HG02943 (cell line): ENCODE data around the gene RPN2.

Experiments
- ATAC-seq: cut with Tn5 transposase; IDR thresholded peaks from one replicate; pipeline ENCODE4 v1.9.1; 2021; ENCODE audit warnings: mild to moderate bottlenecking, low read depth, moderate library complexity; ENCODE audit not compliant: unreplicated experiment

Gene RPN2

DNA sequence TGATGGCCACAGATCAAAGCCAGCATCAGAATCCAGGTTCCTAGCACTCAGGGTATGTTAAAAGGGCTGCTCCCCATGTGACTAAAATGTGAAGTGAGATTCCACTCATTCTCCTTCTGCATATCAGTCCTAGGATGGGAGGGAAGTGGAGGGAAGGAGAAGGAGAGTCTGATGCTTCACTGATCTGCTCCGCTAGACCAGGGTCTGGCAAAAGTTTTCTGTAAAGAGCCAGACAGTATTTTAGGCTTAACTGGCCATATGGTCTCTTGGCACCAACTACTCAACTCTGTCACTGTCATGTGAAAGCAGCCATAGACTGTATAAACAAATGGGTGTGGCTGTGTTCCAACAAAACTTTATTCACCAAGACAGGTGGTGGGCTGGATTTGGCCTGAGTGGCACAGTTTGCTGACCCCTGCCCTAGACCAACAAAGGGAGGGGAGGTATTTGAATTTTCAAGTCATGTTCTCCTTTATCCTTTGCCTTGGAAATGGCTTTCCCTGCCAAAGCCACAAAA lies 59.9 kb downstream of the RPN2 start:
- ATAC-seq: no peak

DNA sequence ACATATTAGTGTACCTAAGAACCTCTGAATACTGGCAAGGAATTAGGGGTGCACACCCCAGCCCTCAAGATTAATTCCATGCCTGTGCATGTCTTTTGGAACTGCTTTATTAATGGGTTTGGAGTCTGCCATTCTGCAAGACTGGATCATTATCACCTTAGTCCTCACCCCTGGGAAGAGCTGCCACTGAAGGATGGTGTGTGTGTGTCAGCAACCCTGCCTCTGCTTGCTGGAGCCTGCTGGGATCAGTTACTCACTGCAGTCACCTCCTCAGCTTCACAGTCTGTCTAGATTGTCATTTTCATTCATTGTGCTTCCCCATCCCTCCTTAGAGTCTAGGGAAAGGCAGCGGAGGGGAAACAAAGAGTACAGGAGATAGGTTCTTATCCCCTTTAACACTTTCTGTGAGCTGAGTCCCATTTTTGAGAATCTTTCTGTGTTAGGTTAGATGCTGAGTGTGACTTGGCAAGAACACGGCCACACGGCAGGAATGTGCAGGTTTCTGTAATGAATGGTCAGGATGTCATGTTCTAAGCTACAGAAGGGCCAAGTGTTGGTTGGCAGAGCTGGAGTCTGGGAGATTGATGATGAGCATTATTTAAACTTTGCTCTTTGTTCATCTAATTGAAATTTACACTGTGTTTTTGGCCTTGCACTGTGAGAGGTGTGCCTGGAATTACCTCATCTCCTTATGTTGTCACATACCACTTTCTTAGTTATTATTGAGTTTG lies 61.4 kb downstream of the RPN2 start:
- no peak for ATAC-seq

DNA sequence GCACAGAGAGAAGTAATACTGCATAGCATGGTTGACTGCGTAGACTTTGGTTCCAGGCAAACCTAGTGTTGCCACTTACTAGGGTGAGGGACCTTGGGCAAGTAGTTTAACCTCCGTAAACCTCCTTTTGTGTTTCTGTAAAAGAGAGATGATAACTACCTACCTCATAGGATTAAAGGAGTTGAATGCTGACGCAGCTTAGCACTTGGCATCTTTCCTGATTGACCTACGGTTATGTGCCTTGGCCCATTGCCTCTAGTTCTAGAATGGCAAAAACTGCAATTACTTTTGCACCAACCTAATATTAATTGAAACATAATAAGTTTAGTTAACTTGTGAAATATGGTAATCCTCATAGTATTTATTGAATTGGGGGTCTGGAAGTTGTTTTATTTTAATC lies 63.4 kb downstream of the RPN2 start:
- ATAC-seq: no peak

DNA sequence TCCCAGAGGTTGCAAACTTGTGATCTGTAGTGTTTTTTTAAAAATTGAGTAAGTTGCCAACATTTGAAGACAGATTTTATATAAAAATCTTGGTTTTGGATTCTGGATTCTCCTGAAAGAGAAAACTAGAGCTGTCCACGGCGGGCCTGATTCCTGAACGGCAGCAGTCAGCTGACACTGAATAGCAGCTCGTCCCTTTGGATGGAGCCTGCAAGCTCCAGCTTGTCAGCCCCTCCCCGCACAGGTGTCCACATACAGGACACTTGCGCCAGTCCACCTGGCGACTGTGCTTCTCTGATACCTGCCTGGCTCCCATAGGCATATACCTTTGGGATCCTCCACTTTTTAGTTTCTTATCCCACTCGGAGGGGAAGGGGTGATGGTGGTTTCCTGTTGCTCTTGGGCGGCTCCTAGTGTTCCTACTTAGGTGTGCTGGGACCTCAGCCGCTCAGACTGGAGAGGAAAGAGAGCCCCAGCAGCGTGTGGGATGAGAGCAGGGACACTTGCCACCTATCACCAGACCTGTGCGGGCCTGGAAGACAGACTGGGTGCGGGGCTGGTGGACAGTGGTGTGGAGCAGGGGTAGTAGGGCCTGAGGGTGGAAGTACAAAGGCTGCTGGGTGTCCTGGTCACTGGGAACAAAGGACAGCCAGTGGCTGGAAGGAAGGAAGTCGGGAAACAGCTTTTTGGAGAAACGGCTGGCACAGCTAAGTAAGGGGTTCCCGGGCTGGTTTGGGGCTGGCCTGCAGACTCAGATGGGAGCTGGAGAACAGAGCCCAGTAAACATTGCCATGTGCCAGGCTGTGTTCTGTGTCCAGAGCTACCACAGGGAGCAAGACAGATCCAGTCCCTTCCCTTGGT lies 64.2 kb downstream of the RPN2 start:
- no peak for ATAC-seq

DNA sequence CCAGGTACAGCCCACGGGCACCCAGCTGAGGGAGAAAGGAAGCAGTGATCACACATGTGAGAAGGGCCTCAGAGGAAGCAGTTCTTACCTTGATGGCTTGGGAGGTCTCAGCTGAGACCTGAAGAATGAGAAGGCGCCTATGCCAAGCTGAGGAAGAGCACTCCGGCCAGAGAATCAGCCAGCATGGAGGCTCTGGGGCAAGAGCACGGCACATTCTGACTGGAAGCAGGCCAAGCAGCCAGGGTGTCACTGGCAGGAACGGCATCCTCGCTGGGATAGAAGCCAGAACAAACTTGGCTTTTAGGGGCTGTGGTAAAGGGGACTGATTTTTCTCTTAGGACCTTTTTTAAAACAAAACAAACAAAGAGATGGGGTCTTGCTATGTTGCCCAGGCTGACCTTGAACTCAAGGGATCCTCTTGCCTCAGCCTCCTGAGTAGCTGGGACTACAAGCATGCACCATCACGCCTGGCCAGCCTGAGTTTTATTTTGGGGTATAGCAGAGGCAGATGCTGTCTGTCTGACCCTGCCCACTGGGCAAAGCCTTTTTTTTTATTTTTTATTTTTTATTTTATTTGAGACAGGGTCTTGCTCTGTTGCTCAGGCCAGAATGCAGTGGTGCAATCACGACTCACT lies 64.9 kb downstream of the RPN2 start:
- ATAC-seq: no peak

DNA sequence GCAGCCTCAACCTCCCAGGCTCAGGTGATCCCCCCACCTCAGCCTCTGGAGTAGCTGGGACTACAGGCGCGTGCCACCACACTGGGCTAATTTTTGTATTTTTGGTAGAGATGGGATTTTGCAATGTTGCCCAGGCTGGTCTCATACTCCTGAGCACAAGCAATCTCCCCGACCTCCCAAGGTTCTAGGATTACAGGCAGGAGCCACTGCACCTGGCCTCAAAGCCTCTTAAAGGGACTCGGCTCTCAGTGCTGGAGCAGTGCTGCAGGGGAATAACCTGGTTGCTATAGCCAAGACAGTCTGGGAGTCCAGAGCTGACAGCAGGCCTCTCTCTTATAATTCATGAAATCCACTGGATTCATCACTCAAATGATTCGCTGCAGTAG lies 65.4 kb downstream of the RPN2 start:
- no peak for ATAC-seq

DNA sequence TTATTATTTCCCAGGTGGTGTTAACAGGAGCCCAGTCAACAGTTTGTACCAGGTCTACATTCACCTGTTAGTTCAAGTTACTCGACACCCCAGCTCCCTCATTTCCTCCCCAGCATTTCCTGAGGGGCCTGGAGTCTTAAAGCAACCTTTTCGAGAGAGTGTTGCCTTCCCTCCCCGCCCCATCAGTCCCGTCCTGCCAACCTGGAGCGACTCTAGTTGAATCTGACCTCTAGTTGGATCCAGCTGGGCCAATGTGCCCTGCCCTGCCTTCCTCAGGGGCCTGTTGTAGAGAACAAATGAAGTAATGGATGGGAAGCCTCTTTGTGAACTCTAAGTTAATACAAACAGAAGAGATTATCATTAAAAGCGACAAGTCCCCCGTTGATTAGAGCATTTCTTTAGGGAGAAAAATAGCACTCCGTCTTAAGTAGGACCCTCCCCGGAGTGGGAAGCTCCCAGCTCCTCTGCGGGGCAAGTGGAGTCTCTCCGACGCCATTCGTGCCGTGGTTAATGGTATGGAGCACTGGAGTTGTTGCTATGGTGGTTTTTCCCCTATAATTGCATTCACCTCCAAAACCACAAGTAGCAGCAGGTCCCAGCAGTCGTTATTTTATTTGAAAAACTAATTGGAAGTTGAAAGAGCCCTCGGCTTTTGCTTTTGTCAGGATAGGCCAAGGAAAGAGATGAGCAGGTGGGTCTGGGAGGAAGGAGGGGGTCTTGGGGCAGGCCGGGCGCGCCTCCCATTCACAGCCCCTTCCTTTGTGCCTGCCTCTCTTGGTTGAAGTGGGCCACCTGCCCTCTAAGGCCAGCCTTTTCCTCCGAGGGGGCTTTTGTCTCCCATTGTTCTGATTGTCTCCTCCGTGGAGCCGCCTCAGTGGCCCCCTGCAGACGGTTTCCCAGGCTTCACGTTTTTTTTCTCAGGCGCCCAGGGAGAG lies 66.4 kb downstream of the RPN2 start:
- ATAC-seq: no peak

DNA sequence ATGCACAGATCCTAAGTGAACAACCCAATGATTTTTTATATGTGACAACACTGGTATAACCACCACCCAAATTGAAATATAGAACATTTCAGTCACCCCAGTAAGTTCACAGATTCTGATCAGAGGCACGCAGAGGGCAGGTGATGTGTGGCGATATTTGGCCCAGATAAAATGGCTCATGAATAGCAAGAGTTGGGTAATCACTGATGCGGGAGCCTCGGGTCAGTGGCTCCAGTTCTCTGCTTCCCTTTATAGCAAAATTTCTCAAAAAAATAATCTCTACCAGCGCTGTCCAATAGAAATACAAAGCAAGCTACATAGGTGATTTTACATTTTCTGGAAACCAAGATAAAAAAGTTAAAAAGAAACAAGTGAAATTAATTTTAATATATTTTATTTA lies 67.6 kb downstream of the RPN2 start:
- ATAC-seq: no peak

DNA sequence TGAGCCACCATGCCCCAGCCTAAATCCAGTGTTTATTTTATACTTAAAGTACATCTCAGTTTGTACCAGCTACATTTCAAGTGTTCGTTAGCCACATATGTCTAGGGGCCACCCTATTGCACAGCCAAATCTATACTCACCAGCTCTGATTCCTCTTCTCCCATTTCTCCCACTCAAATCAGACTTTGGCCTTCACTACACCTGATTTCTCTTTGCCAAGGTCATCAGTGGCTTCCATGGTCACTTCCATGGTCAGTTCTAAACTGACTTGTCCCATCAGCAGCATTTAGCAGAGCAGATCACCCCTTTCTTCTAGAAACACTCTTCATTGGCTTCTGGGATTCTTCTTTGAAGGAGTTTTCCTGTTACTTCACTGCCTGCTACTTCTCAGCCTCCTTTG lies 68.4 kb downstream of the RPN2 start:
- ATAC-seq: no peak

DNA sequence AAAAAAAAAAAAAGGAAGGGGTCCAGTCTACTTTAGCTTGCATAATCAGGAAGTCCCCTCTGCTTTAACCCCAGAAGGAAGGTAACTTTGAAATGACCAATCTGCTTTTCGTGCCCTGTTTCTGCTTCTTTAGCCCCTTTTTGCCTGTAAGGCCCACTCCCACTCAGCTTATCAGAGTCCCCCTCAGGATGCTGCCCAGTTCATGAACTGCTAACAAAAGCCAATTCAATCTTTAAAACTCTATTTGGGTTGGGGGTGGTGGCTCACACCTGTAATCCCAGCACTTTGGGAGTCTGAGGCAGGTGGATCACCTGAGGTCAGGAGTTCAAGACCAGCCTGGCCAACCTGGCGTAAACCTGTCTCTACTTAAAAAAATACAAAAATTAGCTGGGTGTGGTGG lies 70.2 kb downstream of the RPN2 start:
- ATAC-seq: no peak

DNA sequence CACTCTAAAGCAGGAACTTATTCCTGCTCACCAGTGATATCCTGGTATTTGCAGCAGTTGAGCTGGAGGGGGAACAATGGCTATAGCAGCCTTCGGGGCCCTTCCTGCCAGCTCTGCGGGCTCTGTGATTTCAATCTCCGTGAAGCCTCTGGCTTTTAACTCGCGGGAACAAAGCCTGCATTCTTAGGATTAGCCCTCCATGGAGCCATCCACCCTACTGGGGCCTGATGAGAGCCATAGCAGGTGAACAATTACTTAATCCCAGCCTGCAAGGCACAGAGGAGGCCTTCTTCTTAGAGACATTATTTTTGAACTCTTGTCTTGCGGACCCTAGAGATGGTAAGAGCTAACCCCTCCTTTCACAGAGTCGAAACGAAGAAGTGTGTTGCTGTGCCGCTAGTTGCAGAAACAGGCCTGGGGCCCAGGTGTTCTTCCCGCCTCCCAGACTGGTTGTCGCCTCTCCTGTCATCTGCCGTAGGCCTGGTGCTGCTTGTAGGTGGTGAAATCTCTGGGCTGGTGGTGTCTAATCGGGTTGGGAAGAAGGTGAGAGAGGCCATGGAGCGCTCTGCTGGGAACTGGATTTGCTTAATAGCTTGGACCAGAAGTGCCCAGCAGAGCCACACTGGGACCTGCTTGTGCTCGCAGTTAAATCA lies 72.8 kb downstream of the RPN2 start:
- ATAC-seq: no peak

DNA sequence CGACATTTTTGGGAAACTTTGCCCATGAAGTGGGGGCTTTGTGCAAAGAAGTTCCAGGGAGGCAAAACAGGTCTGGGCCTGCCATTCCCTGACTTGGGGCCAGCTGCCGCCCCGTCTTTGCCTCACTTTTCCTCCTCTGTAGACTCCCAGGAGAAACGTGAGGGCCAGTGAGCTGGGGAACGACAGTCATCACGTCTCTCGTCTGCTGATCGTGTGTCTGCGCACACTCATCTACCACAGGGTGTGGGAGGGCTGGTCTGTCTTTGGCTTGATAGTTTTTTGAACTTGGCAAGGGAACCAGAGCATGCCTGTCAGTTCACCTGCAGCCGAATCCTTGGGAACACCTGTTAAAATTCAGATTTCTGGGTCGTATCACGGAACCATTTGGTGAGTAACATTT lies 74.0 kb downstream of the RPN2 start:
- no peak for ATAC-seq

DNA sequence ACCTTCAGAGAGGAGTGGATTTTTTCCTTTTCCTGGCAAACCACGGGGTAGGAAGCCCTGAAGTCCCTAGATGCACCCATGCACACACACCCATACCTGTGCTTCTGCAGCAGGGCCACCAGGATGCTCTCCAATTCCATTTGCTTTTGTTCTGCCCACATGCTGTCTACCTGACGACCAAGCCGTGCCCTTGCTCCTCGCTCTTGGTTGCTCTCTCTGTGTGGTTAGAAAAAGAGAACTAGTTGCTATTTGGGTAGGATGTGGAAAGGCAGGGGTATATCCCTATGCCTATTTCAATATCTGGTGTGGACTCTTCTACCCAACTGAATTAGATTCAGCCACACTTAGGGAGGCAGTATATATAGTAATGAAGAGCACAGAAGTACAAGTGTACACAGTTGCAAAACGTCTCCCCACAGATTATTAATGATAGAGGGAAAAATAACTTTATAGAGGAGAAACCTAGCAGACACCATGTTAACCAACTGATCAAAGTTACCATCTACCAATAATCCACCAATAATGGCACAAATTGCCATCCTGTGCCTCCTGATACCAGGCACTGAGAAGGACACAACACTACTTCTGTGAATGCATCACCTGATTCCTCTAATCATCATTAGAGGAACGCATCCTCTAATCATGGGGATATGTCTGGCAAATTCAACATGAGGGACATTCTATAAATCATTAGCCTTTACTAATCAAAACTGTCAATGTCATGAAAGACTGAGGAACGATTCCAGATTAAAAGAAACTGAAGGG lies 75.2 kb downstream of the RPN2 start:
- ATAC-seq: no peak

DNA sequence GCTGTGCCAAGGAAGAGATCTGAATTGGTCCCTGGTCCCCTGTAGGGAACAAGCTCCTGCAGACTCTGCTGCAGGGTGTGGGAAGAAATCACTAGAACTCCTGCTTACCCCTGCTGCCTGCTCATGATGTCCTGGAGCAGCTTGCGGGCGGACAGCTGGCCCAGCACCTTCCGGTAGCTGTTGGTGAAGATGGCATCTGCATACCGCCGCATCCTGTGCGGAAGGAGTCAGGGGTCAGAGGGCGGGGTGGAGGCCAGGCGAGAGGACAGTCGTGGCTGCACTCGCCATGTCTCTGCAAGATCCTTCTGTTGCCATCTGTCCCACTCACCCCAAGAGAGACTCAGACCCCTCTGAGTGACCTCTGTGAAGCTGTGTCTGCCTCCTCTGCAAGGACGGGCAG lies 77.2 kb downstream of the RPN2 start:
- no peak for ATAC-seq

DNA sequence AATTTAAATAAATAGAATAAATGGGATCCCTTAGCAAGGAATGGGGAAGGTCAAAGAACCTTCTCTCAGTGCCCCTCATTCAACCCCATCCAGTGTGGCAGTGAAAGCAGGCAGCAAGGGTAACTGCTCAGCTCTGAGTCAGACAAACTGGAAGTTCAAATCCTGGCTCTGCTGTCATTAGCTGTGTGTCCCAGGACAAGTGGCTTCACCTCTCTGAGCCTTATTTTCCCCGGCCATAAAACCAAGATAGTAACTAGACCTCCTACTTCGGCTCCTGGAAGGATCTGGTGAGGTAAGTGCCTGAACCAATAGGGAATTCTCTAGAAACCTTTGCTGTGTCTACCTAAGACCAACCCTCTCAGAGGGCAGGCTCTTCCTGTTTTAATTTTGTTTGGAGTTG lies 78.4 kb downstream of the RPN2 start:
- no peak for ATAC-seq

DNA sequence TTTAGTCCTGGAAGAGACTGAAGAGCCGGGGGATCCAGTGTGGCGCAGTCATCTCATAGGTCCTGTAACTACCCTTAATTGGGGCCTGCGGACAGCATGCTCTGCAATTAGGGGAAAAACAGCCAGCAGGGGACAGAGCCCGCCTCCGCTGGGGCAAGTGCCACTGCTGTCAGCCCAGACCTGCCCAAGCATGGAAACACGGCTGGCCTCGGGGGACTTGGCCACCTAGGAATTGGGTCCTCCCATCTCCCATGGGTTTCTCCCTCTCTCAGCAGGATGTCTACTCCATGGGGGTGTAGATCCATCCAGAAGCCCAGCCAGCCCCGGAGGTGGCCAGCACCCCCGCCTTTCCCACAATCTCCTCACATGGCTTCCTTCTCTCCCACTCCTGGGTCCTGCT lies 78.9 kb downstream of the RPN2 start:
- no peak for ATAC-seq

DNA sequence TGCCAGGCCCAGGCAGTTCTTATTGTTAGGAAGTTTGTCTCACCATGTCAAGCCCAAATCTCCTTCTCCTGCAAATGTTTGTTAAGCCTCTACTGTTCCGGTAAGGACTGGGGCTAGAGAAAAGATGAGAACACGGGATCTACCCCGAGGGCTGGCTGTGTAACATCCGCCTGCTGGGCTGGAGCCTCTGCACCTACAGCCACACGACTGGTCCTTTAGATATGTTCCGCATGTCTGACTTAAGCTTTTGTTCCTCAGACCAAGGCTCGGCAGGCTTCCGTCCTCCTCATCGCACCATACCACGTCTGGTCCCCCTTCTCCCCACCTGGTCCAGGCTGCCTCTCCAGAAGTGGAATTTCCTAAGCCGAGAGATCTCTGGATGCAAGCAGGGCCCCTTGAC lies 79.9 kb downstream of the RPN2 start:
- ATAC-seq: no peak

DNA sequence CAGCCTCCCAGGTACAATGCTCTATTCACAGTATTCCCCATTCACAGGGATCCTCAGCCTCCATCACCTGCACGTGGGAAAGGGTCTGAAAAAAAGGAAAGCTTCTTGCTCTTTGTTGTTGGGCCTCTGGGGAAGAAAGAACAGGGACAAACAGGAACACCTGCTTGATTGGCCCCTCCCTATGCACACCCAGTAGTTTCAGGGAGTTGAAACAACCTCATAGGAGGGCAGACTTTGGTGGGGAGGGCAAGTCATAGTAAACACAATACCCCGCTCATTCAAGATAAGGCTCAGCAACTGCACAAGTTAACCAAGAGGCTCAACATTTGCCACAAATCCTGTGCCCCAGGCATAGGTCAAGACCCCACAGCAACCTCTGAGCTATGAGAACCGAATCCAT lies 80.7 kb downstream of the RPN2 start:
- no peak for ATAC-seq

DNA sequence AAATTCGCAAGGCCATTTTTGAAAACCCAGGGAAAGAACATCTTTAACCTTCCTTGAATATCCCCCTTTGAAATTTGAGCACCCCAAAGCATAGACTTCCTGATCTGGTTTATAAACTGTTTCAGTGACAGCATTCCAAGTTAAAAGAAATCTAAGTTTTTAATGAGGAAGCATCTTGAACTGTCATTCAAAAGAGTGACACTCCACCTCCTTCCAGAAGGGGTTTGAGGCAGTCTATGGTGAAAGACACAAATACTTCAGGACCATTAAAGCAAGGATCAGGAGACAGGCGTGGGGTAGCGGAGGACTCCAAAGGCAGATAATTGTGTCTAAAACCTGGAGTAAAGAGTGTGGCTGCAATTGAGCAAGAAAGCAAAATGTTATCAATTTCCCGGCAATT lies 81.8 kb downstream of the RPN2 start:
- no peak for ATAC-seq
